CD4-positive, alpha-beta T cell treated with Interleukin-10 for 1 hour (primary cell): ENCODE results near the gene IPO11.

Source experiments
- DNase-seq: peaks from one replicate; pipeline ENCODE4 v3.0.0-alpha.2; 2020

Gene IPO11

GRCh38 chr5:62412549-62413329 lies at the start of gene IPO11:
TSS of gene IPO11 (plus strand) at chr5:62412763. CDS start at chr5:62437280, 24,517 bp downstream.
- DNase-seq: peak; percentile 99

- no peak for DNase-seq
These were observed 43.5 kb upstream of the IPO11 start for GRCh38 chr5:62369039-62369438.

DNA sequence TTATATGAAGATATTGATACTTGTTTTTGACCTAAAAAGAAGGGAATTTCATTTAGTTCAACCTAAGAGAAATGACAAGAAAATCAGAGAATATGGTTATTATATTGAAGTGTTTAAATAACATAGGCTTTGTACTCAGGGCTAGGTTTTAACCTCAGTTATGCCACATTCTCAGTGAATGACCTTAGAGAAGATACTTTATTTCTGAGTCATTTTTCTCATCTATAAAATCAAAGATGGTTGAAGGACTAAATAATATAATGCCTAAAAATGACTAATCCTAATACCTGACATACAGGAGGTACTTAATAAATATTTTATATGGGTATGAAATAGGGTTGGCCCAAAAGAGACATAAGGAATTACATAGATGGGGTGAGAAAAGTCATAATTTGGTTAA lies 41.2 kb upstream of the IPO11 start:
- DNase-seq: no peak

GRCh38 chr5:62372600-62372999 lies 40.0 kb upstream of the IPO11 start:
- DNase-seq: no peak

GRCh38 chr5:62373382-62373781 lies 39.2 kb upstream of the IPO11 start:
- DNase-seq: no peak

DNA sequence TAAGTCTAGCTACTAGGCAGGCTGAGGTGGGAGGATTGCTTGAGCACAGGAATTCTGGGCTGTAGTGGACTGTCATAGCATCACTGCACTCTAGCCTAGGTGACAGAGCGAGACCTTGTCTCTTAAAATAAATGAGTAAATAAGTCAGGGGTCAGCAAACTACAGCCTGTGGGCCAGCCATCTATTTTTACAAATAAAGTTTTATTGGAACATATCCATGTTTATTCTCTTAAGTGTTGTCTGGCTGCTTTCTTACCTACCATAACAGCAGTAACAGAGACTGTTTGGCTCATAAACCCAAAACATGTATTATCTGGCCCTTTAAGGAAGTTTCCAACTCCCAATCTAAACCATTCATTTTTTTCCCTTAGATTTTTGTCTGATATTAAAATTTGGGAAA lies 38.5 kb upstream of the IPO11 start:
- no peak for DNase-seq

DNA sequence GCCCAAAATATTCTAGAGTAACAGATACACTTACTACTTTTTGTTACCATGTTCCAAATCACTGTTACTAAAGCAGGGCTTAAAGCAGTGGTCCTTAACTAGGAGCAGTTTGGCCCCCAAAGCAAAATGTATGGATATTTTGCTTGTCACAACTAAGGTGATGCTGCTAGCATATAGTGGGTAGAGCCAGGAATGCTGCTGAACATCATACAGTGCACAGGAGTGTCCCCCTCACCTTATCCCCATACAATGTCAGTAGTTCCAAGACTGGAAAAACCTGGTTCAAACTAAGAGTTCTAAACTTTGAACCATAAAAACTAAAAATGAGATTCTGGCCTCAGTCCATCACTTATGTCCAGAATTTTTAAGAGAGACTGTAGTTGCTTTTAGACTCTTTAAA lies 36.9 kb upstream of the IPO11 start:
- no peak for DNase-seq

- DNase-seq: no peak
These were observed 36.5 kb upstream of the IPO11 start for GRCh38 chr5:62376064-62376463.

- DNase-seq: no peak
These were observed 27.4 kb upstream of the IPO11 start for GRCh38 chr5:62385131-62385530.

GRCh38 chr5:62385816-62386400 lies 26.7 kb upstream of the IPO11 start:
- DNase-seq: no peak

DNA sequence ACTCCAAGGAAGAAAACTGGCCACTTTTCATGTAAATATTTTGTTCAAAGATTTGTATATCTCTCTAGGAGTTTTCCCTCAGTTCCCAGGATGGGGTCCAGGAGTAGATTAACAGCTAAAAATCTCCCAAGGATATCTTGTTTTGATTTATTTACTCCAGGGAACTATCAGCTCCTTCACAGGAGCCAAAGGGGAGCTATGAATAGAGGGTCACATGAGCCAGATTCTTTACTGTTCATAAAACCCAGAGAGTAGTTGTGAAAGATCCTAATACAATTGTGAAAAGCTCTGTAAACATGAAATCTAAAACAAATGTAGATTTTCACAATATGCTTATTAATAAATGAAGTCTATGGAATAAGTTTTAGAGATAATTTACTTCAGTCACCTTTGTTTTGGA lies 25.7 kb upstream of the IPO11 start:
- DNase-seq: no peak

GRCh38 chr5:62395210-62395950 lies 17.2 kb upstream of the IPO11 start:
- DNase-seq: no peak

GRCh38 chr5:62403411-62404250 lies 8.9 kb upstream of the IPO11 start, which contains the start of gene DIMT1:
TSS of gene DIMT1 (minus strand) at chr5:62403905. CDS start at chr5:62403772, 133 bp downstream.
- peak; percentile 94 for DNase-seq

DNA sequence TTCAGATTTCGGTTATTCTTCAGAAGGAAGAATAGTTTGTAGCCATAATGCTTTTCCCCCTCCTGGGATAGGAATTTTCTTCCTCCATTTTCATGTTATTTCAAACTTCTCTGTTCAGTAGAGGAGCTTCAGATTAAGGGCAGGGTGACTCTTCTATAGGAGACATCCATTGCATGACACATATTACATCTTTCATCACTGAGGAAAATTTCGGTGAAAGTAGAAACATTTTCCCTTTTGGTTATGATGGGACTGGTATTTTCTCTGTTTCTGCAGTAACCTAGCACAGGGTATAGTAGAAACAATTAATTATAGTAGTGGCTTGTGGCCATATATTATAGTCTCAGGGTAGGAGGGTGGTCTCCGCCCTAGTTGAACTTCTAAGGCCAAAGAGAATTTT lies 1.1 kb downstream of the IPO11 start:
- DNase-seq: no peak

GRCh38 chr5:62418462-62419076 lies 6.0 kb downstream of the IPO11 start:
- no peak for DNase-seq

DNA sequence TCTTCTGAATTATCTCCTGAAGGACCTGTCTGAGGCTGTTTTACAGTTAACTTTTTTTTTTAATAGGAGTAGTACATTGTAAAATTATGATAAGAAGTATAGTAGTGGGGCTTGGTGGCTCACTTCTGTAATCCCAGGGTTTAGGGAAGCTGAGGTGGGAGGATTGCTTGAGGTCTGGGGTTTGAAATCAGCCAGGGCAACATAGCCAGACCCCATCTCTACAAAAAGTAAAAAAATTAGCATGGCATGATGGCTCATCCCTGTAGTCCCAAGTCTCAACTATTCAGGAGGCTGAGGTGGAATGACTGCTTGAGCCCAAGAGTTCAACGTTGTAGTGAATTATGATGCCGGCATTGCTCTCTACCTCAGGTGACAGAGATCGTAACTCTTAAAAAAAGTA lies 7.0 kb downstream of the IPO11 start:
- DNase-seq: no peak

DNA sequence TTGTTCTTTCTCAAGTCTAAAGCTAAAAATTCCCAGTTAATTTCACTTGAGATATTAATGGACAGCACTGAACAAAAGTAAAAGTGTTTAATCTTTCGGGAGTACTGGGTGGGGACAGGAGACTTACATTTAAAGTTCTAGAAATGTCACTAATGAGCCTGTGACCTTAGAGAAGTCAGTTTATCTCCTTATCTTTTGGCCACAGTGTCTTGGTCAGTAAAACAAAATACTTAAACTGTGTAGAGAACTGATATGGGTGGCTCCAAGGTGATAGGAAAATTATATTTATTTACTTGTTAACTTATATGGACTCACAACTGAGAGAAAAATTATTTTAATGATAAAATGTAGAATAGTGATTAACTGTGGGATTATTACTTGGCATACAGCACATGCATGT lies 8.9 kb downstream of the IPO11 start:
- DNase-seq: no peak

DNA sequence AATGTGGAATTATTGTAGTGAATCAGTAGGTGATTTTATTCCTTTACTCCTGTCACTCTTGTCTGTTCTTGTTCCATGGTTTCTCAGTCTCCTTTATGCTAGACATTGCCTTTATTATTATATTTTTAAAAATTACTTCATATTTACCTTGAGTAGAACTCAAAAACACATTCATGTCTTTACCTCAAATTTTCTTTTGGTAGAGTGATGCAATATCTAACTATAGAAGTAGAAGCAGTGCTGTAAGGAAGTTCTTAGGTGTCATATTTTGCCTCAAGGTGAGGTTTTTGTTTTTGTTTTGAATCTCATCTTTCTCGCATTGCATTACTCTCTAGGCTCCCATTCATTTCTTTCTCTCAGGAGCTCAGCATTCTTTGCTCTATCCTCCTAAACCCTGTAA lies 12.2 kb downstream of the IPO11 start:
- no peak for DNase-seq

GRCh38 chr5:62431735-62432620 lies 19.4 kb downstream of the IPO11 start:
- DNase-seq: no peak

DNA sequence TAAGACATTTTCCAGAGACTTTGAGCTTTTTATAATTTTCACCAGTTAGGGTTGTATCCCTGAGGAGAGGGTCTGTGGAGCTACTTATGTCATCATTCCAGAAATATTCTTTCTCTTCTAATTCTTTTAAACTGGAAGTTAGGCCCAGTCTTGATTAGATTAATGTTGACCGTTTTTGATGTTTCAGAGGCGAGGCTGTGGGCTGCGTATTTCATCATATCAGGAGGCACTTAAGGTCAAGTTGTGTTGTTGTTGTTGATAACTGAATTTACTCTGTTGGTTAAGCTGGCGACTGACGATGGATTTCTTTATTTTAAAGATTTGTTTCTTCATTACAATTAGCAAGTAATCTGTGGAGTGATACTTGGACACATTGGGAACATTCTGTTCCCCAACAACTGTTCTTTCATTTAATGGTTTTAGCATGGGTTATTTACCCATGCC lies 20.1 kb downstream of the IPO11 start:
- no peak for DNase-seq

GRCh38 chr5:62448528-62448927 lies 36.0 kb downstream of the IPO11 start:
- no peak for DNase-seq
